ENCODE results near the gene CNTNAP5. TPM values are rescaled to one million over a fixed set of nuclear protein-coding genes. Genes with fewer than 3 reads are reported as not detected.

CNTNAP5 gene
- total and polyA plus RNA-seq, 3 donors from 2014 or later = 0.29 to 0.39 (median 0.31) TPM

GRCh38 chr2:124264551-124265091 is 239.5 kb downstream of the CNTNAP5 start:
- H3K4me1 ChIP-seq = no peaks in the 10 kb centered on the region
- H3K27ac ChIP-seq = no peak overlapping the region
- WGBS, 2 donors = 74 to 79% methylated on average over 6 of the region's 6 CpGs
- H3K9me3 ChIP-seq = no peaks in the 10 kb centered on the region
- H3K4me3 ChIP-seq = no peak overlapping the region
- no peaks in the 10 kb centered on the region for H3K36me3 ChIP-seq (ENCODE audit: low read depth, missing control alignments)
- no peak for DNase-seq
- no peaks in the 10 kb centered on the region for H3K27me3 ChIP-seq
- no peak for TF ChIP-seq POLR2A (IDR thresholded peaks at IDR 0.05)
- TF ChIP-seq CTCF (IDR thresholded peaks at IDR 0.05) = no peak
- intact Hi-C loops (cut with DNase I; ENCODE audit: low total_unique reads) = no loop called here

GRCh38 chr2:124267794-124268193 is 242.7 kb downstream of the CNTNAP5 start:
- no peaks in the 10 kb centered on the region for H3K9me3 ChIP-seq
- H3K27me3 ChIP-seq = no peaks in the 10 kb centered on the region
- no peak overlapping the region for H3K27ac ChIP-seq
- H3K36me3 ChIP-seq (ENCODE audit: low read depth, missing control alignments) = no peaks in the 10 kb centered on the region
- H3K4me1 ChIP-seq = no peaks in the 10 kb centered on the region
- no peak for TF ChIP-seq CTCF (IDR thresholded peaks at IDR 0.05)
- TF ChIP-seq POLR2A (IDR thresholded peaks at IDR 0.05) = no peak
- H3K4me3 ChIP-seq = no peak overlapping the region
- intact Hi-C loops (cut with DNase I; ENCODE audit: low total_unique reads) = no loop called here
- no peak for DNase-seq
- WGBS, 2 donors = 71 to 74% methylated on average over 5 of the region's 5 CpGs

GRCh38 chr2:124269348-124269747 is 244.3 kb downstream of the CNTNAP5 start:
- no peaks in the 10 kb centered on the region for H3K9me3 ChIP-seq
- intact Hi-C loops (cut with DNase I; ENCODE audit: low total_unique reads) = no loop called here
- H3K27me3 ChIP-seq = no peaks in the 10 kb centered on the region
- H3K4me1 ChIP-seq = no peaks in the 10 kb centered on the region
- no peak for DNase-seq
- H3K36me3 ChIP-seq (ENCODE audit: low read depth, missing control alignments) = no peaks in the 10 kb centered on the region
- no peak overlapping the region for H3K4me3 ChIP-seq
- TF ChIP-seq CTCF (IDR thresholded peaks at IDR 0.05) (no peak), POLR2A (IDR thresholded peaks at IDR 0.05) (no peak)
- H3K27ac ChIP-seq = no peak overlapping the region
- WGBS, 2 donors = 46 to 58% methylated on average over 7 of the region's 7 CpGs

GRCh38 chr2:124272261-124272841 is 247.3 kb downstream of the CNTNAP5 start:
- H3K27me3 ChIP-seq = no peaks in the 10 kb centered on the region
- no peaks in the 10 kb centered on the region for H3K9me3 ChIP-seq
- no peak overlapping the region for H3K4me3 ChIP-seq
- H3K36me3 ChIP-seq (ENCODE audit: low read depth, missing control alignments) = no peaks in the 10 kb centered on the region
- no peaks in the 10 kb centered on the region for H3K4me1 ChIP-seq
- no peak for DNase-seq
- intact Hi-C loops (cut with DNase I; ENCODE audit: low total_unique reads) = no loop called here
- TF ChIP-seq POLR2A (IDR thresholded peaks at IDR 0.05) = no peak
- no peak for TF ChIP-seq CTCF (IDR thresholded peaks at IDR 0.05)
- H3K27ac ChIP-seq = no peak overlapping the region
- WGBS, 2 donors = 56 to 71% methylated on average over 1 of the region's 1 CpG

GRCh38 chr2:124281541-124281940 is 256.5 kb downstream of the CNTNAP5 start:
- TF ChIP-seq POLR2A (IDR thresholded peaks at IDR 0.05) = no peak
- no peak for TF ChIP-seq CTCF (IDR thresholded peaks at IDR 0.05)
- peak; percentile 52 for DNase-seq
- no peaks in the 10 kb centered on the region for H3K4me1 ChIP-seq

More at GRCh38 chr2:124281541-124281940, 256.5 kb downstream of the CNTNAP5 start:
- Histone ChIP-seq H3K27ac (no peak overlapping the region), H3K36me3 (ENCODE audit: low read depth, missing control alignments) (no peaks in the 10 kb centered on the region), H3K4me3 (no peak overlapping the region), H3K9me3 (no peaks in the 10 kb centered on the region), H3K27me3 (no peaks in the 10 kb centered on the region)
- WGBS, 2 donors = 38 to 59% methylated on average over 10 of the region's 10 CpGs
- intact Hi-C loops (cut with DNase I; ENCODE audit: low total_unique reads) = no loop called here
